ENCODE data around the gene SST. TPM values are rescaled to one million over a fixed set of nuclear protein-coding genes. Genes with fewer than 3 reads are reported as not detected.

The SST gene
- total and polyA plus RNA-seq, 2 donors from 2014 or later: not detected

GRCh38 chr3:187640569-187641059 lies 29.6 kb downstream of the SST start:
- Histone ChIP-seq H3K4me1 (ENCODE audit: control insufficient read depth in 2 of 3, insufficient read depth in 2 of 3, low read depth in 1 of 3, low read length in 3 of 3) (peaks cover 0 to 2% (median 0%) of the 10 kb centered on the region in 3 donors), H3K27me3 (ENCODE audit: control insufficient read depth, insufficient read depth, low read length) (no peaks in the 10 kb centered on the region), H3K4me3 (ENCODE audit: low read length in 3 of 3) (no peak overlapping the region), H3K9ac (ENCODE audit: low read length in 3 of 3) (no peak overlapping the region), H3K9me3 (ENCODE audit: control insufficient read depth in 2 of 3, insufficient read depth in 1 of 3, low read length in 3 of 3) (no peaks in the 10 kb centered on the region), H3K27ac (ENCODE audit: low read depth in 2 of 2, low read length in 2 of 2) (no peak overlapping the region), H3K36me3 (ENCODE audit: control insufficient read depth in 2 of 3, insufficient read depth in 3 of 3, low read length in 3 of 3) (no peaks in the 10 kb centered on the region)
- no peak for FAIRE-seq
- intact Hi-C loops (cut with DNase I): no loop called here
- no peak for DNase-seq
- TF ChIP-seq CTCF (IDR thresholded peaks at IDR 0.05; ENCODE audit: borderline replicate concordance, extremely low read depth, insufficient read depth): no peak

- no peak for TF ChIP-seq CTCF (IDR thresholded peaks at IDR 0.05; ENCODE audit: borderline replicate concordance, extremely low read depth, insufficient read depth)
- intact Hi-C loops (cut with DNase I): no loop called here
- Histone ChIP-seq H3K36me3 (ENCODE audit: control insufficient read depth in 2 of 3, insufficient read depth in 3 of 3, low read length in 3 of 3) (no peaks in the 10 kb centered on the region), H3K27me3 (ENCODE audit: control insufficient read depth, insufficient read depth, low read length) (no peaks in the 10 kb centered on the region), H3K27ac (ENCODE audit: low read depth in 2 of 2, low read length in 2 of 2) (no peak overlapping the region), H3K9ac (ENCODE audit: low read length in 3 of 3) (no peak overlapping the region), H3K4me1 (ENCODE audit: control insufficient read depth in 2 of 3, insufficient read depth in 2 of 3, low read depth in 1 of 3, low read length in 3 of 3) (peaks cover 0 to 2% (median 0%) of the 10 kb centered on the region in 3 donors), H3K4me3 (ENCODE audit: low read length in 3 of 3) (no peak overlapping the region), H3K9me3 (ENCODE audit: control insufficient read depth in 2 of 3, insufficient read depth in 1 of 3, low read length in 3 of 3) (no peaks in the 10 kb centered on the region)
- FAIRE-seq (no peak), DNase-seq (no peak)
These were observed 30.1 kb downstream of the SST start for GRCh38 chr3:187639927-187640568.

DNA sequence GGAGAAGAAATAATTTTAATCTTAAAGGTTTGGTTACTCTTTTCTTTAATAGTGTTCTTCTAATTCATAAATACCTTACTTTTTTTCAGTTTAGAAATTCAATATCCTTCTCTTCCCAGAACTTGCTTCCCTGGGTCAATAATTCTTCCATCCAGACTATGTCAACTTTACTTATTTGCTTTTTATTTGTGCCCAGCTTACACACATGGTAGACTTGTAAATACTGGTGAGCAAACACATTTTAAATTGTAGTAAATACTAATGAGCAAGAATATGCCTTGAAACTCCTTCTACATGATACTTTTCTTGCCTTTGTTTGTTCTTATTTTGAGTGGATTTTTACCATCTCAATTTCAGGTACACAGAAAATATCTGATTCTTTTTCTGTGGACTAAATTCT lies 33.7 kb downstream of the SST start:
- no peak overlapping the region for H3K4me3 ChIP-seq (ENCODE audit: low read length in 3 of 3)
- DNase-seq (no peak), FAIRE-seq (no peak)
- no peaks in the 10 kb centered on the region for H3K27me3 ChIP-seq (ENCODE audit: control insufficient read depth, insufficient read depth, low read length)
- no peak overlapping the region for H3K27ac ChIP-seq (ENCODE audit: low read depth in 2 of 2, low read length in 2 of 2)
- TF ChIP-seq CTCF (IDR thresholded peaks at IDR 0.05; ENCODE audit: borderline replicate concordance, extremely low read depth, insufficient read depth): no peak
- no peaks in the 10 kb centered on the region for H3K36me3 ChIP-seq (ENCODE audit: control insufficient read depth in 2 of 3, insufficient read depth in 3 of 3, low read length in 3 of 3)
- no peaks in the 10 kb centered on the region for H3K9me3 ChIP-seq (ENCODE audit: control insufficient read depth in 2 of 3, insufficient read depth in 1 of 3, low read length in 3 of 3)
- peaks cover 0 to 2% (median 0%) of the 10 kb centered on the region in 3 donors for H3K4me1 ChIP-seq (ENCODE audit: control insufficient read depth in 2 of 3, insufficient read depth in 2 of 3, low read depth in 1 of 3, low read length in 3 of 3)
- H3K9ac ChIP-seq (ENCODE audit: low read length in 3 of 3): no peak overlapping the region
- intact Hi-C loops (cut with DNase I): no loop called here

Measured in kidney (tissue), 14 donors.